Eye (tissue), 1 donor: ENCODE measurements around the gene GABRB2.

Experiments
- DNase-seq: peaks from one replicate; pipeline ENCODE4 v3.0.0-alpha.2; 2015

The GABRB2 gene

GRCh38 chr5:161467703-161468102 is 78.8 kb downstream of the GABRB2 start:
- no peak for DNase-seq

DNA sequence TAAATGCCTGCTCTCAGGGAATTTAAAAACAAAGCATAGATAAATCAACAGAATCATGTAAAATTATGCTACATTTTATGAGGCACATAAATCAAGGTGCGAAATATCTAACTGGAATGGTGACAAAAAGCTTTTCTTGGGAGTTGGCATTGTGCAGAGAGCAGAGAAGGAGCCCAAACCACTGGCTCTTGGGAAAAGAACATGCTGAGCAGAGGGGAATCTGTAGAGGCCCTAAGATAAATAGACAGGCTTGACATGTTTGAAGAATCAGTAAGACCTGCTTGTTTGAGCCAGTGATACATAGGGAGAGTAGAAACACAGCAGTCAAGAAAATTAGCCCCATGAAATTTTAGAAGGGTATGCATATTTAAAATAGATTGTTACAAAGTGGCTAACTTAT is 85.8 kb downstream of the GABRB2 start:
- no peak for DNase-seq

DNA sequence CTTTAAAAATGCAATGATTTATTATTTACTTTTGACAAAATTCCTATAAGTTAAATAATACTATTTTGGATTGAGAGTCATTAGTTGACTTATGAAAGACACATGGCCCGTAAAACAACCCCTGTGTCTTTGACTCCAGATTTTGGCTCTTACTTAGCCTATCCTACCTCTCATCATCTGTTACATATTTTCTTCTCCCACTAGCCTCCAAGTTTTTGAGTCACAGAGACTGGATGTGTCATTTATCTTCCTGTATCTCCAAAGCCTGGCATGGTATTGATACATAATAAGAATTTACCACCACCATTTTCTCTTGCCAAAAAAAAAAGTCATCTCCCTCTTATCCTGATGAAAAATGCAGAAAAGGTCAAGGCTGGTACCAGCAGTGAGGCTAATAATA is 99.9 kb downstream of the GABRB2 start:
- no peak for DNase-seq

DNA sequence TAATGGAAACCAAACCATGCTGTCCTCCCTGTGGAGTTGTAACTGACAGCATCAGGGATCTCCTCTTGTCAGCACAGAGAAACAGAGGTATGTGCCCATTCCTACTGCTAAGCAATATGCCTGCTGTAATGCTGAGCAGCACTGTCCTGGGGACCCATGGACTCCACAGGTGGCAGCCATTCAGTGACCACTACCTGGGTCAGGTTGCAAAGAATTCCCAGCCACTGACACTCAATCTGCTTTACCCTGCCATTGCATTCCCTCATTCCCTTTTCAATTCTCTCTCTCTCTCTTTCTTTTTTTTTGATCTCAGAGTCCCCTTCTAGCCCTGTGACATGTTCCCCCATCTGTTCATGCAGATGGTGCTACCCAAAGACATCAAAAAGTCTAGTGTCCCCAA is 104.1 kb downstream of the GABRB2 start:
- no peak for DNase-seq

GRCh38 chr5:161432798-161433197 is 113.7 kb downstream of the GABRB2 start:
- DNase-seq = no peak

GRCh38 chr5:161431963-161432362 is 114.6 kb downstream of the GABRB2 start:
- no peak for DNase-seq

GRCh38 chr5:161421067-161421466 is 125.5 kb downstream of the GABRB2 start:
- no peak for DNase-seq

GRCh38 chr5:161420521-161420920 is 126.0 kb downstream of the GABRB2 start:
- DNase-seq = no peak

DNA sequence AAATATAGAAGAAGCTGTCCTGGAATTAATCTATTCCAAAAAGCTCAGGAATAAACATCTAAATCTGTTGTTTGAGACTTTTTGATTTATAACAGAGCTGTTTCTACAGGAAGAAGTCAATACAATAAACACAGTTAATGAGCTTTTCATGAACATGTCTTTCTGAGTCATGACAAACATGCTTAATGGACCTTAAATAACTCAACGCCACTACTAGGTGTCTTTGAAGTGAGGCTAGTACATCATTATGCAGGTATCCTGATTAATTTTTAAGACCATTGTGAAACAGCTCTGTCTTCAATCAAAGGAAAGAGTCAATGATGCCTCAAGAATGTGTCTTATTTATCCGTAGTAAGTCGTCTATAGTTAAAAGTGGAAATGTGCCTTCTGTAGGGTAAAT is 131.6 kb downstream of the GABRB2 start:
- no peak for DNase-seq

GRCh38 chr5:161414037-161414436 is 132.5 kb downstream of the GABRB2 start:
- no peak for DNase-seq

DNA sequence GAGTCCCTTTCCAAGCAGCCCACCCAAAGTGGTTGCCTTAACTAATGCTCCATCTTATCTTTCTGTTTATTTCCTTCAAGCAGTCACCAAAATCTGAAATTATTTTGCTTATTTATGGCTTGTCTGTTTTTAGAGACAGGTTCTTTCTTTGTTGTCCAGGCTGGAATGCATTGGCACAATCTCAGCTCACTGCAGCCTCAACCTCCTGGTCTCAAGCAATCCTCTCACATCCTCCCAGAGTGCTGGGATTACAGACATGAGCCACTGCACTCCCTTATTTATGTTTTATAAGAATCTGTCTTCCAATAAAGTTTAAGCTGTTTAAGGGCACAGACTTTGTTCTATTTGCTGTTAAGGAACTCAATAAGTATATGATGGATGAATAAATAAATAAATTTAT is 133.7 kb downstream of the GABRB2 start:
- DNase-seq = no peak

- DNase-seq = no peak
Measured at GRCh38 chr5:161411156-161411555, 135.4 kb downstream of the GABRB2 start.

- no peak for DNase-seq
Measured at GRCh38 chr5:161410640-161411039, 135.9 kb downstream of the GABRB2 start.

DNA sequence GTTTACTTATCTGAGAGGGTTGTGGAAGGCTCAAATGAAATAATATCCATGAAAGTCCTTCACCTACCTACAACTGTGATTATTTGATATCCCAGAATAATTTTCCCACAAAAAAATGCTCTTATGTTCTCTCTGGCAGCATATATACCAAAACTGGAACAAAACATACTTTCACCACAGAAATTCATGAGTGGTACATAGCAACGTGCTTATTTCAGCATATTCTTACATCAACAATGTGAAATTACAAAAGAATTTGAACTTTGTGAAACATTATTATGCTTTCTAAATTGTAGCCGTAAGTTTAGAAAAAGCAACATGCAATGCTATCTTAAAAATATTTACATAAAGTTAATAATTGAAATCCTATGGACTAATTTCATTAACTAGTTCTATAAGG is 137.1 kb downstream of the GABRB2 start:
- no peak for DNase-seq

GRCh38 chr5:161406880-161407279 is 139.6 kb downstream of the GABRB2 start:
- no peak for DNase-seq

DNA sequence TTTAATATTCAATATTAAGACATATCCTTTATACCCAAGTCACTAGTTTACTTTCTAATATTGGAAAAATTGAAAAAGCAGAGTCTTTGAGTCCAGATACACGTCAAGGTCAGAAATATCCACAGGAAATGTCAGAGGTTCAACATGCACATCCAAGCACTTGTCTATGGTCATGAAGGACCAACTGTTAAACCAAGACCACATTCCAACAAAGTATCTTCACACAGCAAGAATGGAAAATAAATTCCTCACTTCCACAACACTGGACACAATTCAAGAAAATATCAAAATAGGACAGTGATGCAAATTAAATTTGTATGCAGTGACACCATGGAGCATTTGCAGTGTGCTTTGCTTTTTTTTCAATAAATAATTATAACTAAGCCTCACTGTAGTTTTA is 142.5 kb downstream of the GABRB2 start:
- no peak for DNase-seq

DNA sequence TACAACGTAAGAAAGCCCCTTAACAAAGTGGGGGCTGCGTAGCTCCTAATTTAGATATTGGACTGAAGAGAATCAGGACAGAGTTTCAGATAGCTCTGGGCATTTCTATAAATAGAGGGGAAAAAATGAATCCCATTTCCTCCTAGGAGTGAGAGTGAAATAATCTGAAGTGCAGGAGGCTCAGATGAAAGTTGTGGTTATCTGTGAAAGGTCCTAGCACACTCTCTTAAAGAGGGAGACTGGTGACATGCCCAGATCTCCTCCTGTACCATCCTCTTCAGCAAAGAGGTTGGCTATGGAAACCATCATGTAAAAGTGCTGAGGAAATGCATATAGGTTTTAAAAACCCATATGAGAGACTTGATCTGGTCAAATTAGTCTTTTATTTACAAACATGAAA is 143.4 kb downstream of the GABRB2 start:
- no peak for DNase-seq

DNA sequence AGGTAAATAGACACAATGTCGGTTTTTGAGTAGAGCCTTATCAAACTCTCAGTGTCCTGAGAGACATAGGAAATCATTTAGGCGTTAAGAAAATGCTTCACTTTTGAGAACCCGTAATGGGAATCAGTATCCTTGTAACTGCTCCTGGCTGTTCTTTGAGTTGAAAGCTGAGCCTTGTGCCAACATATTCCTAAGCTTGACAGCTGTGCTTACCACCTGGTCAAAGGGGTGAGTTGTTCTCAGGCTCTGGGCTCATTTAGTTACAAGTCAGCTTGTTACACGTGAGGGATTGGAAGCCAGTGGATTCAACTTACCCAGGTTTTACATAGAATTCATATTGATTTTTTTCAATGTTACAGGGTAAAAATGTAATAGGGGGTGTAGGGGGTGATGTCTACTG is 145.9 kb downstream of the GABRB2 start:
- no peak for DNase-seq

DNA sequence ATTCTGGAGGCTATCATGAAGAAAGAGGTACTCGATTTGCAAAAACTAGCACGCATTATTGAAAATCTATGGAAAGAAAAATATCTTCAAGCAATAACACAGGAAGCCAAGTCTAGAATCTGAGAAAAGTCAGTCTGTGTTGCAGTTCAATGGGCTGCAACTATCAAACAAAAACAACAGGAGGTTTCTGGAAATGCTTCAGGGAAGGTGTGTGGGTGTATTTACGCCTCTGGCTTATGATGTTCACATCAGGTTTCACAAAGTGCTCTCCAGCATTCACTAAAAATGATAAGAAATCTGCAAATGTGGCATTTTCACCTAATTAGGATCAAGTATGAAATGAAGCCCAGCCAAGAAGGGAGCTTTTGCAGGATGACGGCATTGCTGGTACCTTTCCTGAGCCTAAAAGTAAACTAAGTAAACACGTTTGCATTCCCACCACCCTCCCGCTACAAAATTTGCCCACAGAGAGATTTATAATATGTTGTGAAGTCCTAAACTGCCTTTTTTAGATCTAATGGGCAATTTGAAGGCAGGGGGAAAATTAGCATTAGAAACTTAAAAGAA is 146.4 kb downstream of the GABRB2 start:
- DNase-seq = no peak

DNA sequence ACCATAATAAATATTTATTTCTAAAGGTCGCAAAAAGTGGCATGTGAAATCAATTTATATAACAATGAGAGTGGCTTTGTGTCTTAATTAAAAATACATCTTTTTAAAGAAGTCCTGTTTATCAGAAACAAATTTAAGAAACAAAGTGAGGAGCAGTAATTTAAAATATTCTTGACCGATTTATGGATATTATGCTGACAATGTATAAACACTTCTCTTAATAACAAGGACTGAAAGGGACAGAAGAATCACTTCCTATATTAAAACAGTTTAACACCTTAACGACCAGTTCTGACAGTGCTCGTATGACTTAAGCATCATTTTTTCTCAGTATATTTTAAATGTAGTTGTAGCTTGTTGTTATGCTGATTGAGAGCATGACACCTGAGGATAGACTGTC is 149.1 kb downstream of the GABRB2 start:
- DNase-seq = no peak

DNA sequence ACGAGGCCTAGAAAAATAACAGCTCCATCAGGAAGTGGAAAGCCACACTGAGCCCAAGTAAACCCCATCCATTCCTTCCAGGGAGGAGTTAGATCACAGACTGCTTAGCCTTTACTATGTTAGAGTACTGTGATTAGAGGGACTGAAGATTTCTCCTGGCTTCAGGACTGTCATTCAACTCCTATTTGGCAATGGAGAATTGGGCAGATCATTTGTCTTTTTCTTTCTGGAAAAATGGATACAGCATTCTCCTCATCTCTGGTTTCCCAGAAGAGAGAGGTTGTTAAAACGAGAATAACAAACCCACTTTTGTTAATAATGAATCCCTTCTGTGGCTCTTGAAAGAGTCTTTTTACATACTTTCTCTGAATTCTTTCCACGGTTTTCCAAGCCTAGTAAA is 150.4 kb downstream of the GABRB2 start:
- DNase-seq = no peak

DNA sequence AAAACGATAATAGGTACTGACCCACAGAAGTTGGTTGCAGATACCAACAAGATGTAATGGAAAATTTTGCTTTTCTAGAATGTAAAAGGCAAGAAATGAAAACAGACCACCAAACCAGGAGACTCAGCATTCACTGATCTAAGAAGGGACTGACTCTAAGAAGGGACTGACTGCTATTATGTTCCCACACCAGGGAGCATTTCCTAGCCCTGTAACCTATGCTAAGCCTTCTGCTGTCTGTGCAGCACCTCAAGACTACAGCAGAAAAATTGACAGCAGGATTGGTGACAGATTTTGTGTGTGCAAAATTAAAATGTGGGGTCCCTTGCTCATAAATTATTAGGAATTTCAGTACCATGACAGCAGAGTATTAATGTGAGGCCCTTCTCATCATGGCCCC is 154.8 kb downstream of the GABRB2 start:
- DNase-seq = no peak

- no peak for DNase-seq
Measured at GRCh38 chr5:161391016-161391415, 155.5 kb downstream of the GABRB2 start.

GRCh38 chr5:161387121-161387520 is 159.4 kb downstream of the GABRB2 start:
- no peak for DNase-seq

GRCh38 chr5:161385027-161385426 is 161.5 kb downstream of the GABRB2 start:
- no peak for DNase-seq

DNA sequence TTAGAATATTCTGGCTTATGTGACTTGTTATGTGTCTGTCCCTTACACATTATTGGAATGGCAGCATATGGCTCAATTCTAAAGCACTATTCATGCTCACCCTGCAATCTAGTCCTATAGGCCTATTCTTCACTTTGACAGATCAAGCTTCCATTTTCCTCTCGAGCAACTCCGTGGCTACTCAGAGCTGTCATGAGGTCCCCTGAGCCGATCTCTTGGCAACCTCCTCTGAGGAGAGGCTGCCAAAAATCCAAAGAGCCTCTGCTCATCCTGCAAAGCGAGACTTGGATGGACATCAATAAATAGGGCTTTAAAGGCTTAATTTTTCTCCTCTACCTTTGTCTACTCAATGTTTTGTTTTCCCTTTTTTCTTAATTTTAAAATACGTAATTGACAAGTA is 163.8 kb downstream of the GABRB2 start:
- DNase-seq = no peak
